Neural cell (in vitro differentiated cells): Measurements from ENCODE around the gene DPYD. TPM values are rescaled to one million over a fixed set of nuclear protein-coding genes. Genes with fewer than 3 reads are reported as not detected.

ENCODE experiments used
- H2AFZ ChIP-seq: fragments of 200-600, 300-800 bp; sonication (generic), shearing (Covaris generic); 2 replicates; pipeline ENCODE4 v1.6.0; 2014; ENCODE audit warnings: low read depth, mild to moderate bottlenecking, antibody characterized with exemption, low read length, moderate library complexity
- H3F3A ChIP-seq: fragments of 200-600 bp; shearing (Covaris generic); 2 replicates; pipeline ENCODE4 v1.6.1; 2016; ENCODE audit warnings: mild to moderate bottlenecking, moderate library complexity, mixed read lengths, antibody characterized with exemption, low read length; ENCODE audit not compliant: insufficient read depth, poor library complexity, severe bottlenecking
- H3K27ac ChIP-seq: fragments of 200-600, 300-800 bp; sonication (generic), shearing (Covaris generic); 2 replicates; pipeline ENCODE4 v1.5.1; 2014; ENCODE audit warnings: mild to moderate bottlenecking, low read length, moderate library complexity
- H3K27me3 ChIP-seq: fragments of 300-800, 200-600 bp; sonication (generic), shearing (Covaris generic); 2 replicates; pipeline ENCODE4 v1.6.0; 2014; ENCODE audit warnings: mild to moderate bottlenecking, low read depth, low read length, moderate library complexity; ENCODE audit not compliant: insufficient read depth
- H3K36me3 ChIP-seq: fragments of 300-800, 200-600 bp; sonication (generic), shearing (Covaris generic); 2 replicates; pipeline ENCODE4 v1.5.1; 2014; ENCODE audit warnings: mild to moderate bottlenecking, antibody characterized with exemption, low read length, moderate library complexity; ENCODE audit not compliant: insufficient read depth
- H3K4me2 ChIP-seq: fragments of 300-800, 200-600 bp; sonication (generic), shearing (Covaris generic); 2 replicates; pipeline ENCODE4 v1.6.0; 2014; ENCODE audit warnings: mild to moderate bottlenecking, low read length
- H3K4me3 ChIP-seq: fragments of 300-800, 200-600 bp; sonication (generic), shearing (Covaris generic); 2 replicates; pipeline ENCODE4 v1.5.1; 2014; ENCODE audit warnings: mild to moderate bottlenecking, low read length, moderate library complexity
- H3K79me2 ChIP-seq: fragments of 200-600 bp; shearing (Covaris generic); replicated peaks from 2 replicates; pipeline ENCODE4 v1.6.0; 2014; ENCODE audit warnings: mild to moderate bottlenecking, low read length, moderate library complexity; ENCODE audit not compliant: insufficient read depth
- H3K9ac ChIP-seq: fragments of 300-800, 200-600 bp; sonication (generic), shearing (Covaris generic); 2 replicates; pipeline ENCODE4 v1.6.1; 2016; ENCODE audit warnings: mild to moderate bottlenecking, low read length, mixed read lengths
- H3K9me2 ChIP-seq: fragments of 200-600 bp; shearing (Covaris generic); 2 replicates; pipeline ENCODE4 v1.6.1; 2016; ENCODE audit warnings: mild to moderate bottlenecking, low read length, mixed read lengths; ENCODE audit not compliant: insufficient read depth
- H3K9me3 ChIP-seq: fragments of 200-600, 300-800 bp; sonication (generic), shearing (Covaris generic); 2 replicates; pipeline ENCODE4 v1.6.1; 2016; ENCODE audit warnings: mild to moderate bottlenecking, mixed run types, low read length, moderate library complexity, mixed read lengths
- H4K20me1 ChIP-seq: fragments of 200-600 bp; shearing (Covaris generic); 2 replicates; pipeline ENCODE4 v1.6.1; 2016; ENCODE audit warnings: mild to moderate bottlenecking, mixed run types; ENCODE audit not compliant: insufficient read depth
- EP300 ChIP-seq: fragments of 450-650 bp; conservative IDR thresholded peaks from 2 replicates; pipeline ENCODE4 v1.6.1; 2014; ENCODE audit warnings: antibody characterized with exemption, mild to moderate bottlenecking, moderate library complexity; ENCODE audit not compliant: poor library complexity, severe bottlenecking
- MXI1 ChIP-seq: fragments of 450-650 bp; conservative IDR thresholded peaks from 2 replicates; pipeline ENCODE4 v1.6.1; 2014; ENCODE audit warnings: antibody characterized with exemption, mild to moderate bottlenecking; ENCODE audit not compliant: poor library complexity, severe bottlenecking
- POLR2AphosphoS5 ChIP-seq: IDR thresholded peaks from 2 replicates; pipeline ENCODE4 v1.6.1; 2012
- RAD21 ChIP-seq: fragments of 450-650 bp; conservative IDR thresholded peaks from 2 replicates; pipeline ENCODE4 v1.6.1; 2014; ENCODE audit warnings: antibody characterized with exemption, mild to moderate bottlenecking, moderate library complexity
- SMC3 ChIP-seq: fragments of 450-650 bp; conservative IDR thresholded peaks from 2 replicates; pipeline ENCODE4 v1.6.1; 2014; ENCODE audit warnings: antibody characterized with exemption, mild to moderate bottlenecking, moderate library complexity; ENCODE audit not compliant: poor library complexity
- TAF1 ChIP-seq: IDR thresholded peaks from 2 replicates; pipeline ENCODE4 v1.6.1; 2012; ENCODE audit warnings: low read depth
- polyA plus RNA-seq: library from polyadenylated mRNA; depleted of rRNA; stranded (reverse); fragments of >200 nt; gene quantifications from 2 replicates; pipeline ENCODE4 v1.2.3, GENCODE V29; 2014
- TF ChIP-seq, protein P1 (sequence below): IDR thresholded peaks from 2 replicates; pipeline ENCODE4 v1.6.1; 2012; ENCODE audit warnings: borderline replicate concordance
- TF ChIP-seq, protein P2 (sequence below): fragments of 450-650 bp; IDR thresholded peaks from 2 replicates; pipeline ENCODE4 v1.5.1; 2014; ENCODE audit warnings: antibody characterized with exemption, mild to moderate bottlenecking, moderate library complexity; ENCODE audit not compliant: poor library complexity, severe bottlenecking

The DPYD gene
- polyA plus RNA-seq, 1 donor from 2014 or later, result 6.7 TPM

DNA sequence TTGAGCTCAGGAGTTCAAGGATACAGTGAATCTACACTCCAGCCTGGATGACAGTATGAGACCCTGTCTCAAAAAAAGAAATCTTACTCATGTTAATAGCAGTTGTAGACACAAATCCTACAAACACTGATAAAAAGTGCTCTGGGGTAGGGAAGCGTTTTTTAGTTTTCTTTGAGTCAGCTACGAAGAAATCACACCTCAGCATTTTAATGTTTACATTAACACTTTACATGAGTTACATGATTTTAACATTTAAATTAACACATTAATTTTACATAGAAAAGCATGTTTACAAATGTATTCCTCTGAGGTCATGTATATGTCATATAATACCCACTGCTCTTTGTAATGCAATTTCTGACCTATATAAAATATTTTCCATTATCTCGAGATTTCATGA lies 419.2 kb downstream of the DPYD start:
- no peak overlapping the region for H3K4me2 ChIP-seq
- H4K20me1 ChIP-seq, result no peaks in the 10 kb centered on the region
- H3K36me3 ChIP-seq, result no peaks in the 10 kb centered on the region
- no peaks in the 10 kb centered on the region for H3K9me2 ChIP-seq
- no peak overlapping the region for H3K4me3 ChIP-seq
- H3K27me3 ChIP-seq, result no peaks in the 10 kb centered on the region
- no peak overlapping the region for H2AFZ ChIP-seq
- no peaks in the 10 kb centered on the region for H3K79me2 ChIP-seq
- TF ChIP-seq MXI1, result no peak
- TF ChIP-seq, protein P1, sequence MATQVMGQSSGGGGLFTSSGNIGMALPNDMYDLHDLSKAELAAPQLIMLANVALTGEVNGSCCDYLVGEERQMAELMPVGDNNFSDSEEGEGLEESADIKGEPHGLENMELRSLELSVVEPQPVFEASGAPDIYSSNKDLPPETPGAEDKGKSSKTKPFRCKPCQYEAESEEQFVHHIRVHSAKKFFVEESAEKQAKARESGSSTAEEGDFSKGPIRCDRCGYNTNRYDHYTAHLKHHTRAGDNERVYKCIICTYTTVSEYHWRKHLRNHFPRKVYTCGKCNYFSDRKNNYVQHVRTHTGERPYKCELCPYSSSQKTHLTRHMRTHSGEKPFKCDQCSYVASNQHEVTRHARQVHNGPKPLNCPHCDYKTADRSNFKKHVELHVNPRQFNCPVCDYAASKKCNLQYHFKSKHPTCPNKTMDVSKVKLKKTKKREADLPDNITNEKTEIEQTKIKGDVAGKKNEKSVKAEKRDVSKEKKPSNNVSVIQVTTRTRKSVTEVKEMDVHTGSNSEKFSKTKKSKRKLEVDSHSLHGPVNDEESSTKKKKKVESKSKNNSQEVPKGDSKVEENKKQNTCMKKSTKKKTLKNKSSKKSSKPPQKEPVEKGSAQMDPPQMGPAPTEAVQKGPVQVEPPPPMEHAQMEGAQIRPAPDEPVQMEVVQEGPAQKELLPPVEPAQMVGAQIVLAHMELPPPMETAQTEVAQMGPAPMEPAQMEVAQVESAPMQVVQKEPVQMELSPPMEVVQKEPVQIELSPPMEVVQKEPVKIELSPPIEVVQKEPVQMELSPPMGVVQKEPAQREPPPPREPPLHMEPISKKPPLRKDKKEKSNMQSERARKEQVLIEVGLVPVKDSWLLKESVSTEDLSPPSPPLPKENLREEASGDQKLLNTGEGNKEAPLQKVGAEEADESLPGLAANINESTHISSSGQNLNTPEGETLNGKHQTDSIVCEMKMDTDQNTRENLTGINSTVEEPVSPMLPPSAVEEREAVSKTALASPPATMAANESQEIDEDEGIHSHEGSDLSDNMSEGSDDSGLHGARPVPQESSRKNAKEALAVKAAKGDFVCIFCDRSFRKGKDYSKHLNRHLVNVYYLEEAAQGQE, result no peak
- TF ChIP-seq POLR2AphosphoS5, result no peak
- TF ChIP-seq, protein P2, sequence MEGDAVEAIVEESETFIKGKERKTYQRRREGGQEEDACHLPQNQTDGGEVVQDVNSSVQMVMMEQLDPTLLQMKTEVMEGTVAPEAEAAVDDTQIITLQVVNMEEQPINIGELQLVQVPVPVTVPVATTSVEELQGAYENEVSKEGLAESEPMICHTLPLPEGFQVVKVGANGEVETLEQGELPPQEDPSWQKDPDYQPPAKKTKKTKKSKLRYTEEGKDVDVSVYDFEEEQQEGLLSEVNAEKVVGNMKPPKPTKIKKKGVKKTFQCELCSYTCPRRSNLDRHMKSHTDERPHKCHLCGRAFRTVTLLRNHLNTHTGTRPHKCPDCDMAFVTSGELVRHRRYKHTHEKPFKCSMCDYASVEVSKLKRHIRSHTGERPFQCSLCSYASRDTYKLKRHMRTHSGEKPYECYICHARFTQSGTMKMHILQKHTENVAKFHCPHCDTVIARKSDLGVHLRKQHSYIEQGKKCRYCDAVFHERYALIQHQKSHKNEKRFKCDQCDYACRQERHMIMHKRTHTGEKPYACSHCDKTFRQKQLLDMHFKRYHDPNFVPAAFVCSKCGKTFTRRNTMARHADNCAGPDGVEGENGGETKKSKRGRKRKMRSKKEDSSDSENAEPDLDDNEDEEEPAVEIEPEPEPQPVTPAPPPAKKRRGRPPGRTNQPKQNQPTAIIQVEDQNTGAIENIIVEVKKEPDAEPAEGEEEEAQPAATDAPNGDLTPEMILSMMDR, result no peak
- TF ChIP-seq RAD21, result no peak
- TF ChIP-seq TAF1, result no peak
- TF ChIP-seq EP300, result no peak
- no peak for TF ChIP-seq SMC3
- H3K27ac ChIP-seq, result no peak overlapping the region
- H3K9me3 ChIP-seq, result no peaks in the 10 kb centered on the region
- no peak overlapping the region for H3K9ac ChIP-seq
- no peaks in the 10 kb centered on the region for H3F3A ChIP-seq

DNA sequence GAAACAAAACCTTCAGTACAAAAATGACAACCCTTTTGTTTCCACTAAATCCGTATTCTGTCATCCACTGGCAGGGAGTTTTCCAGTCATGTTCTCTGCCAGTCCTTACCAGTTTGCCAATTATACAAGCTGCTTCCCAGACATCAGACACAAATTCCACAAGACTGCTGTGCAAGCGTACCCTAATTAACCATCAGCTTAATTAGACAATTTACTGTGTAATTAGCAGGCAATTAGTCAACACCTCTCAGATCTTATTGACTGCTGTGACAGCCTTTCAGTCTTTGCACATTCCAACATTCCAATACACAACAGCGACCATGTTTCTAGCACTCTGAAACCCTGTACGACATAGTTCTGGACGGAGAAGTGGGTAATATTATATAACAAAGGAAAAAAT lies 420.1 kb downstream of the DPYD start:
- TF ChIP-seq TAF1 (no peak), EP300 (peak; percentile 71), POLR2AphosphoS5 (peak; percentile 40), SMC3 (no peak), RAD21 (peak; percentile 20)
- TF ChIP-seq, protein P1, result no peak
- H3K36me3 ChIP-seq, result no peaks in the 10 kb centered on the region
- peak overlapping the region; percentile 19 for H3K9ac ChIP-seq
- no peaks in the 10 kb centered on the region for H3K79me2 ChIP-seq
- no peaks in the 10 kb centered on the region for H4K20me1 ChIP-seq
- H3K4me3 ChIP-seq, result peak overlapping the region; percentile 30
- no peak overlapping the region for H2AFZ ChIP-seq
- peak overlapping the region; percentile 65 for H3K27ac ChIP-seq
- H3K9me2 ChIP-seq, result no peaks in the 10 kb centered on the region
- no peaks in the 10 kb centered on the region for H3K27me3 ChIP-seq
- no peaks in the 10 kb centered on the region for H3F3A ChIP-seq
- H3K4me2 ChIP-seq, result no peak overlapping the region
- no peaks in the 10 kb centered on the region for H3K9me3 ChIP-seq
